HL-60 (cell line): Measurements from ENCODE around the gene MORF4L1.
A peak's percentile ranks its signal among the peaks of the same experiment; 100 is the strongest.

ENCODE experiments used
- DNase-seq, 2 experiments: peaks; one replicate each; pipeline ENCODE4 v3.0.0-alpha.2; 2010 to 2020; ENCODE audit warnings: low read depth in 1 of 2, low spot score in 1 of 2
- H3K27ac ChIP-seq: fragments of 250-450 bp; sonication (Bioruptor Pico); replicated peaks from 2 replicates; pipeline ENCODE4 v1.5.1; 2020; ENCODE audit warnings: mild to moderate bottlenecking, moderate library complexity
- H3K27me3 ChIP-seq: fragments of 250-450 bp; sonication (Bioruptor Pico); 2 replicates; pipeline ENCODE4 v1.5.1; 2021; ENCODE audit warnings: mild to moderate bottlenecking, moderate library complexity; ENCODE audit not compliant: insufficient read depth, poor library complexity, severe bottlenecking
- H3K4me3 ChIP-seq: replicated peaks from 2 replicates; pipeline ENCODE4 v1.5.1; 2011; ENCODE audit warnings: mild to moderate bottlenecking, control low read depth, low read length; ENCODE audit not compliant: insufficient read depth
- CTCF ChIP-seq: IDR thresholded peaks from one replicate; pipeline ENCODE4 v1.5.1; 2011; ENCODE audit warnings: low read length, control low read depth, inconsistent platforms; ENCODE audit not compliant: insufficient read depth
- GABPA ChIP-seq: IDR thresholded peaks from 2 replicates; pipeline ENCODE4 v1.6.1; 2012; ENCODE audit warnings: low read depth
- POLR2AphosphoS5 ChIP-seq: IDR thresholded peaks from 2 replicates; pipeline ENCODE4 v1.6.1; 2012; ENCODE audit warnings: low read depth
- SPI1 ChIP-seq: IDR thresholded peaks from 2 replicates; pipeline ENCODE4 v1.6.1; 2012; ENCODE audit warnings: low read depth, mild to moderate bottlenecking, borderline replicate concordance
- TF ChIP-seq, protein P1 (sequence below): IDR thresholded peaks from 2 replicates; pipeline ENCODE4 v1.6.1; 2012; ENCODE audit warnings: low read depth; ENCODE audit not compliant: insufficient replicate concordance

Gene MORF4L1

DNA sequence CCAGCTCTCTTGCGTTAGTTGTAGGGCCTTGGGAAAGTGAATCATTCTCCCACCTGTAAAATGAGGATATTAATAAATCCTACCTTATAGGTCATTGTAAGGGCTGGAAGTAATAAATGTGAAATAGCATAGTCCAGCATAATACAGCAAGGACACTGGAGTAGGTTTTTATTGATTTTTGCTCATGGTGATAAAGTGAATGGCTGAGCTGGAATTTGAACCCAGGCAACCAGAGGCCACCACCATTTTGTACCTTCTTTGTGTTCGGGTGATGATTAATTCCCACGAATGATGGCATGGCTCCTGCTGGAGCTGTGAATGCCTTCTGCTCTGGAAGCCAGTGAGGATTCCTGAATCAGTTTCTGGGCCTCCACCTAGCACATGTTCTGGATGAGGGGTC, 40.3 kb downstream of the MORF4L1 start:
- H3K27me3 ChIP-seq: no peaks in the 10 kb centered on the region
- TF ChIP-seq SPI1 (no peak), CTCF (no peak), GABPA (no peak), POLR2AphosphoS5 (no peak)
- TF ChIP-seq, protein P1, sequence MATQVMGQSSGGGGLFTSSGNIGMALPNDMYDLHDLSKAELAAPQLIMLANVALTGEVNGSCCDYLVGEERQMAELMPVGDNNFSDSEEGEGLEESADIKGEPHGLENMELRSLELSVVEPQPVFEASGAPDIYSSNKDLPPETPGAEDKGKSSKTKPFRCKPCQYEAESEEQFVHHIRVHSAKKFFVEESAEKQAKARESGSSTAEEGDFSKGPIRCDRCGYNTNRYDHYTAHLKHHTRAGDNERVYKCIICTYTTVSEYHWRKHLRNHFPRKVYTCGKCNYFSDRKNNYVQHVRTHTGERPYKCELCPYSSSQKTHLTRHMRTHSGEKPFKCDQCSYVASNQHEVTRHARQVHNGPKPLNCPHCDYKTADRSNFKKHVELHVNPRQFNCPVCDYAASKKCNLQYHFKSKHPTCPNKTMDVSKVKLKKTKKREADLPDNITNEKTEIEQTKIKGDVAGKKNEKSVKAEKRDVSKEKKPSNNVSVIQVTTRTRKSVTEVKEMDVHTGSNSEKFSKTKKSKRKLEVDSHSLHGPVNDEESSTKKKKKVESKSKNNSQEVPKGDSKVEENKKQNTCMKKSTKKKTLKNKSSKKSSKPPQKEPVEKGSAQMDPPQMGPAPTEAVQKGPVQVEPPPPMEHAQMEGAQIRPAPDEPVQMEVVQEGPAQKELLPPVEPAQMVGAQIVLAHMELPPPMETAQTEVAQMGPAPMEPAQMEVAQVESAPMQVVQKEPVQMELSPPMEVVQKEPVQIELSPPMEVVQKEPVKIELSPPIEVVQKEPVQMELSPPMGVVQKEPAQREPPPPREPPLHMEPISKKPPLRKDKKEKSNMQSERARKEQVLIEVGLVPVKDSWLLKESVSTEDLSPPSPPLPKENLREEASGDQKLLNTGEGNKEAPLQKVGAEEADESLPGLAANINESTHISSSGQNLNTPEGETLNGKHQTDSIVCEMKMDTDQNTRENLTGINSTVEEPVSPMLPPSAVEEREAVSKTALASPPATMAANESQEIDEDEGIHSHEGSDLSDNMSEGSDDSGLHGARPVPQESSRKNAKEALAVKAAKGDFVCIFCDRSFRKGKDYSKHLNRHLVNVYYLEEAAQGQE: no peak
- H3K4me3 ChIP-seq: no peak overlapping the region
- no peak for DNase-seq
- H3K27ac ChIP-seq: no peak overlapping the region

DNA sequence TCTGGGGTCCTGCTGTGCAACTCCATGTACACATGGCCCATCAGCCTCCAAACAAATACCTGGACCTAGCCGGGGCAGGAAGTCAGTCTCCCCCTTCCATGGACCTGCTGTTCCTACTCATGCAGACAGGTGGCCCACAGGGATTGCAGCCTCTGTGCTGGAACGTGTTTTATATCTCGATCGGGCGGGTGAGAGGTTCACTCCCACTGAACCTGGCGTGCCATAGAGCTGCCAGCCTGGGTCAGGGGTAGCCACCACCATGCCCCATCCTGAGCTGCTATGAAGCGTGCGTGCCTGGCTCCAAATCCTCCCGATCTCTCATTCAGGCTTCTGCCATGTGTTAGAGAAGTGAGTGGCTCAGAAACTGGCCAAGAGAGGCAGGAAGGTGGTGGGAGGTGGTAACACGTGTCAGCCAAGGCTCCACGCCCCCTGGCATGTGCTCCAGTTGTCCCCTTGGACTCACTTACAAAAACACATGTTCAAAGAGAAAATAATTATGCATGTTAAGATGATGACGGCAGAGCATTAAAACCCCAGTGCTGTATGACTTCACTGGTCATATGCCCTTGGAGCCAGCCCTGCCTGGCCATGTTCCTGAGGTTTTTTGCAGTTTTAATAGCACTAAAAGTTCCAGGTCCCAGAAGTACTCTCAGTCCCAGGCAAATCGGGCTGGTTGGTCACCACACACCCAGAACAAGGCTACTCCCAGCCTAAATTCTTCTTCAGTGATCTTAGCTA, 41.5 kb downstream of the MORF4L1 start:
- Histone ChIP-seq H3K27me3 (no peaks in the 10 kb centered on the region), H3K4me3 (no peak overlapping the region), H3K27ac (no peak overlapping the region)
- no peak for DNase-seq
- TF ChIP-seq GABPA: no peak
- TF ChIP-seq, protein P1: no peak
- no peak for TF ChIP-seq POLR2AphosphoS5
- no peak for TF ChIP-seq SPI1
- no peak for TF ChIP-seq CTCF

GRCh38 chr15:78915341-78916087, 42.8 kb downstream of the MORF4L1 start:
- TF ChIP-seq POLR2AphosphoS5 (peak; percentile 47; the same call in 1 of the 2 replicates), SPI1 (peak; percentile 79; the same call in 1 of the 2 replicates), CTCF (no peak)
- peak; percentile 90 to 93 for DNase-seq
- no peak overlapping the region for H3K4me3 ChIP-seq
- H3K27me3 ChIP-seq: no peaks in the 10 kb centered on the region
- peak overlapping the region; percentile 41 for H3K27ac ChIP-seq
